Mesodermal cell (in vitro differentiated cells): ENCODE data around the gene PPP2R5B.

Experiments used
- H3K27ac ChIP-seq: 2 replicates; pipeline ENCODE4 v1.7.0; 2013; ENCODE audit warnings: mild to moderate bottlenecking, low read depth, low read length, moderate library complexity; ENCODE audit not compliant: severe bottlenecking
- H3K36me3 ChIP-seq: 2 replicates; pipeline ENCODE4 v1.7.1; 2013; ENCODE audit warnings: mild to moderate bottlenecking, low read length, moderate library complexity; ENCODE audit not compliant: control insufficient read depth, insufficient read depth
- H3K4me1 ChIP-seq: one replicate; pipeline ENCODE4 v1.7.1; 2013; ENCODE audit warnings: mild to moderate bottlenecking, low read length; ENCODE audit not compliant: insufficient read depth, control insufficient read depth, poor library complexity, severe bottlenecking
- H3K4me3 ChIP-seq: 2 replicates; pipeline ENCODE4 v1.7.0; 2013; ENCODE audit warnings: low read length, control low read depth, mild to moderate bottlenecking; ENCODE audit not compliant: insufficient read depth, poor library complexity, severe bottlenecking; ENCODE audit errors: extremely low read depth
- H3K9me3 ChIP-seq: 2 replicates; pipeline ENCODE4 v1.7.1; 2013; ENCODE audit warnings: mild to moderate bottlenecking, low read length, moderate library complexity; ENCODE audit not compliant: control insufficient read depth
- WGBS, 2 experiments: methylation state at CpG; one replicate each; pipeline ENCODE4 v1.1.5; 2013; ENCODE audit warnings: missing lambda C conversion rate in 2 of 2; ENCODE audit not compliant: insufficient coverage in 2 of 2; 5-methylcytosine and 5-hydroxymethylcytosine counted together

PPP2R5B gene

DNA sequence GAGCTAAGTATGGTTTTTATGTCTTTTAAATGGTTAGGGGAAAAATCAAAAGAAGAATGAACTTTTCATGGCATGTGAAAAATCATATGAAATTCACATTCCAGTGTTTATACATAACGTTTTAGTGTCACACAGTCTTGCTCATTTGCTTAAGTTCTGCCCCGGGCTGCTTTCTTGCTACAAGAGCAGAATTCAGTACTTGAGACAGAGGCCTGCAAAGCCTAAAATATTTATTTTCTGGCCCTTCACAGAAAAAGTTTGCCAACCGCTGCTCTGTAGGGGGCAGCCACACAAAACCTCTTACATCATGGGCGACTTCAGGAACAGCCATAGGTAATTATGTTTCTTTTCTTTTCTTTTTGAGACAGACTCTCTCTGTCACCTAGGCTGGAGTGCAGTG, 6.5 kb upstream of the PPP2R5B start:
- H3K9me3 ChIP-seq, result no peaks in the 10 kb centered on the region
- 40 to 46% methylated on average over 3 to 4 of the region's 4 CpGs for WGBS, 2 experiments
- H3K27ac ChIP-seq, result peak overlapping the region; percentile 74
- H3K4me3 ChIP-seq, result peak overlapping the region; percentile 70
- peaks cover 6% of the 10 kb centered on the region for H3K36me3 ChIP-seq
- H3K4me1 ChIP-seq, result peaks cover 5% of the 10 kb centered on the region

DNA sequence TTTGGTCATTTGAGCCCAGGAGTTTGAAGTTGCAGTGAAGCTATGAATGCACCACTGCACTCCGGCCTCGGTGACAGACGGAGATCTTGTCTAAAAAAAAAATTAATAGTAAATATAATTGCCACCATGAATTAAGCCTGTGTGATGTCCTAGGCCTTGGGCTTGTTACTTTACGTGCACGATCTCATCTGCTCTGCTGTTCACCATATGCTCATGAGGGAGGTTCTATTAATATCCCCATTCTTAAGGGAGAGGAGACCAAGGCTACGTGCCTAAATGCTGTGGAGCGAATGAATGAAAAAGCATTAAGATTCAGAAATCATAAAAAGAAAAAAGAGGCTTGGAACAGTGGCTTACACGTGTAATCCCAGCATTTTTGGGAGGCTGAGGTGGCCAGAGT, 4.9 kb upstream of the PPP2R5B start:
- Histone ChIP-seq H3K4me3 (no peak overlapping the region), H3K27ac (no peak overlapping the region), H3K36me3 (no peaks in the 10 kb centered on the region), H3K9me3 (no peaks in the 10 kb centered on the region), H3K4me1 (peaks cover 9% of the 10 kb centered on the region)
- 86 to 94% methylated on average over 3 of the region's 8 CpGs for WGBS, 2 experiments

DNA sequence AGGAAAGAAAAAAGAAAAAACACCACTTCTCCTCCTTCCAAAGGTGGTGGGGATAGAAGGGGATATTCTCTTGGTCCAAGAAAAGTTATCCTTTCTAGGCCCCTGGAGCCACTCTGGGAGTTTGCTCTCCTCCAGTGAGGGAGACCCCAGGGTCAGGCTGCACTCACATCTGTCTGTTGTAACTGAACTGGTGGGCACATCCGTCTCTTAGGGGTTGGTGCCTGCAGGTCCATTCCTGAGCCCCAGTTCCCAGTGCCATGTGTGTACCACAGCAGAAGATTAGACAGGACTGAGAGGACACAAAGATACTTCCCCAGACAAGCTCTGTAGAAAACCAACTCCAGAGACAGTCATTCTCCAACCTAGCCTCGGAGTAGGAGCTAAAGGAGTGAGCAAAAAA, 4.4 kb upstream of the PPP2R5B start:
- Histone ChIP-seq H3K36me3 (no peaks in the 10 kb centered on the region), H3K4me1 (peaks cover 10% of the 10 kb centered on the region), H3K9me3 (no peaks in the 10 kb centered on the region), H3K4me3 (no peak overlapping the region), H3K27ac (no peak overlapping the region)
- 100% methylated on average over 1 of the region's 2 CpGs for WGBS, 2 experiments

DNA sequence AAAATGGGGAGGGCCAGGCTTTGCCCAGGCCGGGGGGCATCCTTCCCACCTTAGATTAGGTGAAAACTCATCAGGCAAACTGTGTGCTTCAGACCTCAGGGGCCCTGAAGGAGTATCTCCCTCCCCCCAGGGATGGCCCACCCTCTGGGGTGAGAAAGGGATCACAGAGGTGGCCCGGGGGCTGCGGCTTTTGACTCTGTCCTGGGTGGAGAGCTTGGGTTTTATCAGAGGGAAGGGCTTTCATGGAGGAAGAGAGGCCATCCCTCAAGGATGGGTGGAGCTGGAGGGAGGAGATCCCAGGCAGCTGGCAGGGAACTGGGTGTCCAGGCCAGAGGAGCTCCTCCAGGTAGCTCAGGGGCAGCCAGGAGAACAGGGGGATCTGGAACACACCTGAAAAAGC, 3.1 kb upstream of the PPP2R5B start:
- 67% methylated on average over 2 of the region's 3 CpGs; no CpG with 5 or more reads in 1 of the 2 experiments for WGBS, 2 experiments
- no peak overlapping the region for H3K27ac ChIP-seq
- H3K9me3 ChIP-seq, result no peaks in the 10 kb centered on the region
- peaks cover 13% of the 10 kb centered on the region for H3K4me1 ChIP-seq
- no peak overlapping the region for H3K4me3 ChIP-seq
- H3K36me3 ChIP-seq, result no peaks in the 10 kb centered on the region

DNA sequence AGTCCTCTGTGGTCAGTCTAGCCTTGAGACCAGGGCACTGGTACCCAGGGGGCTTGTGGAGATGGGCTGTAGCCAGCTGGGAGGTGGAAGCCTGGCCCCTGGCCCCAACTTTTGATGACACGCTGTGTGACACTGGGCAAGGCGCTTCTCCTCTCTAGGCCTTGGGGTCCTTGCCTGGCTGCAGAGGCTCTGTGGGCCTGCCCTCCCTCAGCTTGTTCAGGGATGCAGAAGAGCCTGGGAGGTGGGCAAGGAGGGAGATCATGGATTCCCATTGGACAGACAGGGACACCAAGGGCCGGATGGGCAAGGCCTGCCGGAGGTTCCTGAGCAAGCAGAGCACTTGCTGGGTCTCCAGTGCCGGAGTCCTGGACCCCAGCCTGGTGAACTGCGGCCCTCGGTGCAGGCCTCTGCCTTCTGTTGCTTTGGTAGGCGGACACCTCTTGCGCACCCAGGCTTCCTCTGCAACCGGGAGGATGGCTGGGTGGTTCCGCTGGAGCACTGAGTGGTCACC, 1.3 kb upstream of the PPP2R5B start:
- H3K4me1 ChIP-seq, result peaks cover 13% of the 10 kb centered on the region
- no peak overlapping the region for H3K27ac ChIP-seq
- no peaks in the 10 kb centered on the region for H3K9me3 ChIP-seq
- H3K4me3 ChIP-seq, result peak overlapping the region; percentile 82
- peaks cover 1% of the 10 kb centered on the region for H3K36me3 ChIP-seq
- 97 to 98% methylated on average over 11 of the region's 11 CpGs for WGBS, 2 experiments

DNA sequence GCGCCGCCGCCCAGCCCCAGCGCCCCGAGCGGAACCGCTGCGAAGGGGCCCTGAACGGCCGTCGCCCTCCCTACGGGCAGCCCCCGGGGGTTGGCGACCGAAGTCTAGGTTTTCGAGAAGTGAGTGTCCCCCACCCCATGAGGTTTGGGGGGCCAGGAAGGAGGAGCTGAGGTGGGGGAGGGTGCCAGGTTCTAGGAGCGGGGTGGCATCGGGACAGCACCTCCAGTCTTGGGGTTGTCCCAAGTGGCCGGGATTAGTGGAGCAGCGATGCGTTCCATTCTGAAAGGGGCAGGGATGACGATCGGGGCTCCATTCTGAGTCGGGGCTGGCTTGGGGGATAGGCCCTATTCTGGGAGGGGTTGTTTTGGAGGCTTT, 408 bp downstream of the PPP2R5B start:
- WGBS, 2 experiments, result 0 to 2% methylated on average over 10 to 20 of the region's 24 CpGs

DNA sequence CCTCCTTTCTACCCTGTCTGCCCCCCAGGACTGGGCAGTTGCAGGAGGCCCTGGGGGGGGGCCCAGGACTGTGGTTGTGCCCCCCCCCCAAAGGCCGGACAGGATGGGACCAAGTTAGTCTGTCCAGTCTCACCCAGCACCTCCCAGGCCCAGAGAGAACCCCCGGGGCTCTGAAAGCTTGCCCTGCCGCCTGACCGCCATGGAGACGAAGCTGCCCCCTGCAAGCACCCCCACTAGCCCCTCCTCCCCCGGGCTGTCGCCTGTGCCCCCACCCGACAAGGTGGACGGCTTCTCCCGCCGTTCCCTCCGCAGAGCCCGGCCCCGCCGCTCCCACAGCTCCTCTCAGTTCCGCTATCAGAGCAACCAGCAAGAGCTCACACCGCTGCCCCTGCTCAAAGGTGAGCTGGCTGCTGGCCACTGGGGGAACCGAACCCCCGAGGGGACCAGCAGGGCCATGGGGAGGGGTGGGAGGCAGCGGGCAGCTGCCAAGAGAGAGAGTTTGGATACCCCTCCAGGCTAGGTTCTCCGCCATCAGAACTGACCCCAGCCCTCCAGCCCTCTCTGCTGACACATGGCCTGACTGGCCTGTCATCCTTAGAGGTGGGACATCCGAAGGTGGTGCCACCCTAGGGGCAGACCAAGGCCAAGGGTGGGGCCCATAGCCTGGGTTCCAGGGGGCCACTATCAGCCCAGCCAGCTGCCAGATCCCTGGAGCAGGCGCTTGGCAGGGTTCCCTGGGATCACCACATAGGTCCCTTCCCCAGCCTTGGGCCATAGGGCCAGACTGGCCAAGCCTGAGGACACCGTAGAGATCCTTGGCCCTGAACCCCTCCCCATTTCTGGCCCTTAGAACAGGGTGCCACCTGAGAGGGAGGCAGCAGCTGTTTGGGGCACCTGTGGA, 1.3 kb downstream of the PPP2R5B start:
- Histone ChIP-seq H3K4me3 (peak overlapping the region; percentile 82), H3K4me1 (peaks cover 13% of the 10 kb centered on the region), H3K27ac (no peak overlapping the region), H3K9me3 (no peaks in the 10 kb centered on the region), H3K36me3 (peaks cover 14% of the 10 kb centered on the region)
- WGBS, 2 experiments, result 82 to 91% methylated on average over 7 to 11 of the region's 24 CpGs

More for the DNA sequence above, 408 bp downstream of the PPP2R5B start:
- H3K4me1 ChIP-seq, result peaks cover 13% of the 10 kb centered on the region
- no peaks in the 10 kb centered on the region for H3K9me3 ChIP-seq
- peak overlapping the region; percentile 82 for H3K4me3 ChIP-seq
- peaks cover 5% of the 10 kb centered on the region for H3K36me3 ChIP-seq
- no peak overlapping the region for H3K27ac ChIP-seq

DNA sequence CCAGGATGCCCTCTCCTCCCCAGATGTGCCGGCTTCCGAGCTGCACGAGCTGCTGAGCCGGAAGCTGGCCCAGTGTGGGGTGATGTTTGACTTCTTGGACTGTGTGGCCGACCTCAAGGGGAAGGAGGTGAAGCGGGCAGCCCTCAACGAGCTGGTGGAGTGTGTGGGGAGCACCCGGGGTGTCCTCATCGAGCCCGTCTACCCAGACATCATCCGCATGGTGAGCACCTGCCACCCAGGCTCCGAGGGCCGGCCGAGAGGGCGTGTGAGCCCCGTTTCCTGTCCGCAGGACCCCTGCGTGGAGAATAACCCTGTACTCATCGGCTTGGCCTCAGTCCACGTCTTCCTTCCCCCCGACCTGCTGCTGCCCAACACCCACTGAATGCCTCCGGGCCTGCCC, 2.2 kb downstream of the PPP2R5B start:
- WGBS, 2 experiments, result 92 to 94% methylated on average over 19 to 22 of the region's 22 CpGs
- Histone ChIP-seq H3K4me1 (peaks cover 13% of the 10 kb centered on the region), H3K9me3 (no peaks in the 10 kb centered on the region), H3K36me3 (peaks cover 23% of the 10 kb centered on the region), H3K4me3 (no peak overlapping the region), H3K27ac (no peak overlapping the region)

DNA sequence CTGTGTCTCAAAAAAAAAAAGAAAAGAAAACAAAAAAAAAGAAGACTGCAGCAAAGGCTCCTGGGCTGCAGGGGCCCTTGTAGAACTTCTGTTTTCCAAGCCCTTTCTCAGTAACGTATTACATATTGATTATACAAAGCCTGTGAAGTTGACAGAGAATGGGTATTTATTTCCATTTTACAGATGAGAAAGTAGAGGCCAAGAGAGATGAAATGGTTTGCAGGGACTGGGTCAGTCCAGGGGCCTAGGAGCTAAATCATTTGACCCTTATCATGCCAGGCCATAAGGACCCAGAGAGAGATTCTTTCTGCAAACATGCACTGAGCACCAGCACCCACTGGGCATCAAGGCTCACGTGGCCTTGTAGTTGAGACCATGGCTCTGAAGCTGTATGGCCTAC, 4.5 kb downstream of the PPP2R5B start:
- 100% methylated on average over 1 of the region's 2 CpGs for WGBS, 2 experiments
- H3K36me3 ChIP-seq, result peaks cover 43% of the 10 kb centered on the region
- H3K9me3 ChIP-seq, result no peaks in the 10 kb centered on the region
- H3K27ac ChIP-seq, result no peak overlapping the region
- H3K4me3 ChIP-seq, result no peak overlapping the region
- H3K4me1 ChIP-seq, result peaks cover 13% of the 10 kb centered on the region

DNA sequence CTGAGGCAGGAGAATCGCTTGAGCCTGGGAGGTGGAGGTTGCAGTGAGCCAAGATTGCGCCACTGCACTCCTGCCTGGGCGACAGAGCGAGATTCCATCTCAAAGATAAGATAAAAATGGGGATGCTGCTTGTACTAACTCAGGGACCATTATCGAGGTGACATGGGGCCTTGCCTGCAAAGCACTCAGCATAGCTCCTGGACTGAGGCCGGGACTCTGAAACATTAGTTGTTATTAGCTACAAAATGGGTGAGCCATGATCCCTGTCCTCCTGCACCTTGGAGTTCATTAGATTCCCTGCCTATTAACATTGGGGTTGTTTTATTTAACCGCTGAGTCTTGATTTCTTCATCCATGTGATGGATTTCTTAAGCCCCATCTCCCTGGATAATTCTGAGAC, 5.1 kb downstream of the PPP2R5B start:
- Histone ChIP-seq H3K9me3 (no peaks in the 10 kb centered on the region), H3K4me1 (peaks cover 16% of the 10 kb centered on the region), H3K36me3 (peaks cover 44% of the 10 kb centered on the region), H3K27ac (no peak overlapping the region), H3K4me3 (no peak overlapping the region)
- 93 to 95% methylated on average over 5 to 7 of the region's 7 CpGs for WGBS, 2 experiments

DNA sequence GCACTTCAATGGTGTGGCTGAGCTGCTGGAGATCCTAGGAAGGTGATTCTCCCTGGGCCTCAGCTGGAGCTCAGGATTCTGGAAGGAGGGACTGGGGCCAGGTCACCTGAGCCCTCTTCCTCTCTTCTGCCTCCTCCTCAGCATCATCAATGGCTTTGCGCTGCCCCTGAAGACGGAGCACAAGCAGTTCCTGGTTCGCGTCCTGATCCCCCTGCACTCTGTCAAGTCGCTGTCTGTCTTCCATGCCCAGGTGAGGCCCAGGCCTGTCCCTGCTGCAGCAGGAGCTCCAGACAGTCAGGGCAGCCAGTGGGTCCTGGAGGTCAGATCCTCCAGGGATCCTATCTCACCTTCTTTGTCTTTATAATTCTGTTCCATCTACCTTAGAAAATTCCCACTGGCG, 5.9 kb downstream of the PPP2R5B start:
- H3K36me3 ChIP-seq, result peaks cover 44% of the 10 kb centered on the region
- no peak overlapping the region for H3K27ac ChIP-seq
- H3K4me3 ChIP-seq, result no peak overlapping the region
- H3K4me1 ChIP-seq, result peaks cover 14% of the 10 kb centered on the region
- no peaks in the 10 kb centered on the region for H3K9me3 ChIP-seq
- WGBS, 2 experiments, result 94 to 95% methylated on average over 6 of the region's 6 CpGs
